Measurements from ENCODE around the gene GMDS. TPM values are rescaled to one million over a fixed set of nuclear protein-coding genes. Genes with fewer than 3 reads are reported as not detected.

GMDS gene
- total RNA-seq, 1 experiment from 2014 or later = 35.0 TPM

DNA sequence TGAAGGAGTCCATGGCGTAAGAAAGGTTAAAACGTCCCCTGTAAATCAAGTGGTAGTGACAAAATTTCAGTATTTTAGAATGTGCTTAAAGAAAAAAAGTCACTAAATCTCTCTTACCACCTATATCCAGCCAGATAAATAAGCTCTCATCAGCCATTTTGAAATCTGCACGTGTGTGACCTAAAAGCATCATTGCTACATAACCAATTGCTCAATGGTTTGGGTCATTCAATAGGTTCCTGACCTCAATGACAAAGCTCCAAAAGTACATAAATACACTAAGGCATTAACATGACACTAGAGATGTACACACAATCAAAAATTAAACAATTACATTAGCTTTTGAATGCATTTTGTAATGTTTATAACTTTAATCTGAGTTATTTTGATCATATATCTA lies 272.4 kb downstream of the GMDS start (continued):
- TF ChIP-seq, protein P1, sequence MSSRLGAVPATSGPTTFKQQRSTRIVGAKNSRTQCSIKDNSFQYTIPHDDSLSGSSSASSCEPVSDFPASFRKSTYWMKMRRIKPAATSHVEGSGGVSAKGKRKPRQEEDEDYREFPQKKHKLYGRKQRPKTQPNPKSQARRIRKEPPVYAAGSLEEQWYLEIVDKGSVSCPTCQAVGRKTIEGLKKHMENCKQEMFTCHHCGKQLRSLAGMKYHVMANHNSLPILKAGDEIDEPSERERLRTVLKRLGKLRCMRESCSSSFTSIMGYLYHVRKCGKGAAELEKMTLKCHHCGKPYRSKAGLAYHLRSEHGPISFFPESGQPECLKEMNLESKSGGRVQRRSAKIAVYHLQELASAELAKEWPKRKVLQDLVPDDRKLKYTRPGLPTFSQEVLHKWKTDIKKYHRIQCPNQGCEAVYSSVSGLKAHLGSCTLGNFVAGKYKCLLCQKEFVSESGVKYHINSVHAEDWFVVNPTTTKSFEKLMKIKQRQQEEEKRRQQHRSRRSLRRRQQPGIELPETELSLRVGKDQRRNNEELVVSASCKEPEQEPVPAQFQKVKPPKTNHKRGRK (CRISPR knock-in tag; IDR thresholded peaks at IDR 0.05; ENCODE audit: borderline replicate concordance) = no peak

DNA sequence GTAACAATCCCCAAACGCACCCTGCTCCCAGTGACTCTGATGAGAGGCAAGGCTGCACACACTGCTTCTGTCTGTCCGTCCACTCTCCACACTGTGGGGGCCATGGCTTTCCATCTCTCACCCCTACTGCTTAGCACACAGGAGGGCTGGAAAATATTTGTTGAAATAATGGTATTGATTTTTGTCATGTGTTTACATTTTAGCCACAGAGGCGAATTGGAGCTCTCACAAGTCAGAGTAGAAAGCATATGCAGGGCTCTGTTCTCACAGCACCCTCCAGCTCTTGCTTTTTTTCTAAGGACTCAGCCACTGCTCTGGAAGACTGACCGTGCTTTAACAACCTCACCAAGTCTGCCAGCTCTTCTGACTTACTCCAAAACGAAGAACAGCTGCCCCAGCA lies 273.8 kb downstream of the GMDS start:
- Mint-ChIP-seq H3K4me3 (no peak overlapping the region), H3K27ac (no peak overlapping the region), H3K9me3 (no peaks in the 10 kb centered on the region), H3K4me1 (peaks cover 11% of the 10 kb centered on the region), H3K27me3 (ENCODE audit: low read depth) (no peaks in the 10 kb centered on the region), H3K36me3 (no peaks in the 10 kb centered on the region)
- ATAC-seq (no peak), DNase-seq (ENCODE audit: low spot score) (no peak)
- ChIA-PET POLR2A (no interaction called here), CTCF (no interaction called here)
- no peak for TF ChIP-seq GRHL2 (CRISPR knock-in tag; IDR thresholded peaks at IDR 0.05; ENCODE audit: insufficient replicate concordance, severe bottlenecking)
- TF ChIP-seq OVOL2 (CRISPR knock-in tag; IDR thresholded peaks at IDR 0.05; ENCODE audit: borderline replicate concordance) = no peak
- TF ChIP-seq, protein P2, sequence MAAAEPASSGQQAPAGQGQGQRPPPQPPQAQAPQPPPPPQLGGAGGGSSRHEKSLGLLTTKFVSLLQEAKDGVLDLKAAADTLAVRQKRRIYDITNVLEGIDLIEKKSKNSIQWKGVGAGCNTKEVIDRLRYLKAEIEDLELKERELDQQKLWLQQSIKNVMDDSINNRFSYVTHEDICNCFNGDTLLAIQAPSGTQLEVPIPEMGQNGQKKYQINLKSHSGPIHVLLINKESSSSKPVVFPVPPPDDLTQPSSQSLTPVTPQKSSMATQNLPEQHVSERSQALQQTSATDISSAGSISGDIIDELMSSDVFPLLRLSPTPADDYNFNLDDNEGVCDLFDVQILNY (CRISPR knock-in tag; IDR thresholded peaks at IDR 0.05) = no peak
- no peak for TF ChIP-seq PRRX2 (CRISPR knock-in tag; IDR thresholded peaks at IDR 0.05)
- TF ChIP-seq MXD4 (CRISPR knock-in tag; IDR thresholded peaks at IDR 0.05; ENCODE audit: borderline replicate concordance) = no peak
- no peak for TF ChIP-seq ZBTB21 (CRISPR knock-in tag; IDR thresholded peaks at IDR 0.05; ENCODE audit: borderline replicate concordance)
- TF ChIP-seq, protein P1 (CRISPR knock-in tag; IDR thresholded peaks at IDR 0.05; ENCODE audit: borderline replicate concordance) = no peak
- no peak for TF ChIP-seq ZMAT4 (CRISPR knock-in tag; IDR thresholded peaks at IDR 0.05)
- TF ChIP-seq, protein P3, sequence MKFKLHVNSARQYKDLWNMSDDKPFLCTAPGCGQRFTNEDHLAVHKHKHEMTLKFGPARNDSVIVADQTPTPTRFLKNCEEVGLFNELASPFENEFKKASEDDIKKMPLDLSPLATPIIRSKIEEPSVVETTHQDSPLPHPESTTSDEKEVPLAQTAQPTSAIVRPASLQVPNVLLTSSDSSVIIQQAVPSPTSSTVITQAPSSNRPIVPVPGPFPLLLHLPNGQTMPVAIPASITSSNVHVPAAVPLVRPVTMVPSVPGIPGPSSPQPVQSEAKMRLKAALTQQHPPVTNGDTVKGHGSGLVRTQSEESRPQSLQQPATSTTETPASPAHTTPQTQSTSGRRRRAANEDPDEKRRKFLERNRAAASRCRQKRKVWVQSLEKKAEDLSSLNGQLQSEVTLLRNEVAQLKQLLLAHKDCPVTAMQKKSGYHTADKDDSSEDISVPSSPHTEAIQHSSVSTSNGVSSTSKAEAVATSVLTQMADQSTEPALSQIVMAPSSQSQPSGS (CRISPR knock-in tag; IDR thresholded peaks at IDR 0.05; ENCODE audit: borderline replicate concordance, low read depth) = no peak
- TF ChIP-seq, protein P4, sequence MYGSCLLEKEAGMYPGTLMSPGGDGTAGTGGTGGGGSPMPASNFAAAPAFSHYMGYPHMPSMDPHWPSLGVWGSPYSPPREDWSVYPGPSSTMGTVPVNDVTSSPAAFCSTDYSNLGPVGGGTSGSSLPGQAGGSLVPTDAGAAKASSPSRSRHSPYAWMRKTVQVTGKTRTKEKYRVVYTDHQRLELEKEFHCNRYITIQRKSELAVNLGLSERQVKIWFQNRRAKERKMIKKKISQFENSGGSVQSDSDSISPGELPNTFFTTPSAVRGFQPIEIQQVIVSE (CRISPR knock-in tag; IDR thresholded peaks at IDR 0.05; ENCODE audit: borderline replicate concordance) = no peak
- no peak for TF ChIP-seq NFATC4 (CRISPR knock-in tag; IDR thresholded peaks at IDR 0.05)
- TF ChIP-seq ELF4 (CRISPR knock-in tag; IDR thresholded peaks at IDR 0.05; ENCODE audit: low read depth) = no peak
- TF ChIP-seq, protein P5, sequence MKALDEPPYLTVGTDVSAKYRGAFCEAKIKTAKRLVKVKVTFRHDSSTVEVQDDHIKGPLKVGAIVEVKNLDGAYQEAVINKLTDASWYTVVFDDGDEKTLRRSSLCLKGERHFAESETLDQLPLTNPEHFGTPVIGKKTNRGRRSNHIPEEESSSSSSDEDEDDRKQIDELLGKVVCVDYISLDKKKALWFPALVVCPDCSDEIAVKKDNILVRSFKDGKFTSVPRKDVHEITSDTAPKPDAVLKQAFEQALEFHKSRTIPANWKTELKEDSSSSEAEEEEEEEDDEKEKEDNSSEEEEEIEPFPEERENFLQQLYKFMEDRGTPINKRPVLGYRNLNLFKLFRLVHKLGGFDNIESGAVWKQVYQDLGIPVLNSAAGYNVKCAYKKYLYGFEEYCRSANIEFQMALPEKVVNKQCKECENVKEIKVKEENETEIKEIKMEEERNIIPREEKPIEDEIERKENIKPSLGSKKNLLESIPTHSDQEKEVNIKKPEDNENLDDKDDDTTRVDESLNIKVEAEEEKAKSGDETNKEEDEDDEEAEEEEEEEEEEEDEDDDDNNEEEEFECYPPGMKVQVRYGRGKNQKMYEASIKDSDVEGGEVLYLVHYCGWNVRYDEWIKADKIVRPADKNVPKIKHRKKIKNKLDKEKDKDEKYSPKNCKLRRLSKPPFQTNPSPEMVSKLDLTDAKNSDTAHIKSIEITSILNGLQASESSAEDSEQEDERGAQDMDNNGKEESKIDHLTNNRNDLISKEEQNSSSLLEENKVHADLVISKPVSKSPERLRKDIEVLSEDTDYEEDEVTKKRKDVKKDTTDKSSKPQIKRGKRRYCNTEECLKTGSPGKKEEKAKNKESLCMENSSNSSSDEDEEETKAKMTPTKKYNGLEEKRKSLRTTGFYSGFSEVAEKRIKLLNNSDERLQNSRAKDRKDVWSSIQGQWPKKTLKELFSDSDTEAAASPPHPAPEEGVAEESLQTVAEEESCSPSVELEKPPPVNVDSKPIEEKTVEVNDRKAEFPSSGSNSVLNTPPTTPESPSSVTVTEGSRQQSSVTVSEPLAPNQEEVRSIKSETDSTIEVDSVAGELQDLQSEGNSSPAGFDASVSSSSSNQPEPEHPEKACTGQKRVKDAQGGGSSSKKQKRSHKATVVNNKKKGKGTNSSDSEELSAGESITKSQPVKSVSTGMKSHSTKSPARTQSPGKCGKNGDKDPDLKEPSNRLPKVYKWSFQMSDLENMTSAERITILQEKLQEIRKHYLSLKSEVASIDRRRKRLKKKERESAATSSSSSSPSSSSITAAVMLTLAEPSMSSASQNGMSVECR (CRISPR knock-in tag; IDR thresholded peaks at IDR 0.05; ENCODE audit: borderline replicate concordance) = no peak
- TF ChIP-seq, protein P6, sequence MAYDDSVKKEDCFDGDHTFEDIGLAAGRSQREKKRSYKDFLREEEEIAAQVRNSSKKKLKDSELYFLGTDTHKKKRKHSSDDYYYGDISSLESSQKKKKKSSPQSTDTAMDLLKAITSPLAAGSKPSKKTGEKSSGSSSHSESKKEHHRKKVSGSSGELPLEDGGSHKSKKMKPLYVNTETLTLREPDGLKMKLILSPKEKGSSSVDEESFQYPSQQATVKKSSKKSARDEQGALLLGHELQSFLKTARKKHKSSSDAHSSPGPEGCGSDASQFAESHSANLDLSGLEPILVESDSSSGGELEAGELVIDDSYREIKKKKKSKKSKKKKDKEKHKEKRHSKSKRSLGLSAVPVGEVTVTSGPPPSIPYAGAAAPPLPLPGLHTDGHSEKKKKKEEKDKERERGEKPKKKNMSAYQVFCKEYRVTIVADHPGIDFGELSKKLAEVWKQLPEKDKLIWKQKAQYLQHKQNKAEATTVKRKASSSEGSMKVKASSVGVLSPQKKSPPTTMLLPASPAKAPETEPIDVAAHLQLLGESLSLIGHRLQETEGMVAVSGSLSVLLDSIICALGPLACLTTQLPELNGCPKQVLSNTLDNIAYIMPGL (CRISPR knock-in tag; IDR thresholded peaks at IDR 0.05) = no peak
- TF ChIP-seq SMAD4 (CRISPR knock-in tag; IDR thresholded peaks at IDR 0.05) = no peak
- TF ChIP-seq, protein P7, sequence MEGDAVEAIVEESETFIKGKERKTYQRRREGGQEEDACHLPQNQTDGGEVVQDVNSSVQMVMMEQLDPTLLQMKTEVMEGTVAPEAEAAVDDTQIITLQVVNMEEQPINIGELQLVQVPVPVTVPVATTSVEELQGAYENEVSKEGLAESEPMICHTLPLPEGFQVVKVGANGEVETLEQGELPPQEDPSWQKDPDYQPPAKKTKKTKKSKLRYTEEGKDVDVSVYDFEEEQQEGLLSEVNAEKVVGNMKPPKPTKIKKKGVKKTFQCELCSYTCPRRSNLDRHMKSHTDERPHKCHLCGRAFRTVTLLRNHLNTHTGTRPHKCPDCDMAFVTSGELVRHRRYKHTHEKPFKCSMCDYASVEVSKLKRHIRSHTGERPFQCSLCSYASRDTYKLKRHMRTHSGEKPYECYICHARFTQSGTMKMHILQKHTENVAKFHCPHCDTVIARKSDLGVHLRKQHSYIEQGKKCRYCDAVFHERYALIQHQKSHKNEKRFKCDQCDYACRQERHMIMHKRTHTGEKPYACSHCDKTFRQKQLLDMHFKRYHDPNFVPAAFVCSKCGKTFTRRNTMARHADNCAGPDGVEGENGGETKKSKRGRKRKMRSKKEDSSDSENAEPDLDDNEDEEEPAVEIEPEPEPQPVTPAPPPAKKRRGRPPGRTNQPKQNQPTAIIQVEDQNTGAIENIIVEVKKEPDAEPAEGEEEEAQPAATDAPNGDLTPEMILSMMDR (IDR thresholded peaks at IDR 0.05) = no peak
- no peak for TF ChIP-seq PREB (CRISPR knock-in tag; IDR thresholded peaks at IDR 0.05; ENCODE audit: borderline replicate concordance)
- no peak for TF ChIP-seq MYBL2 (CRISPR knock-in tag; IDR thresholded peaks at IDR 0.05)

Measured in WTC11 (cell line).